IMR-90 (cell line): ENCODE data around the gene ACTA2. TPM values are rescaled to one million over a fixed set of nuclear protein-coding genes. Genes with fewer than 3 reads are reported as not detected.

Experiments
- ATAC-seq: fragments of 200-7000 bp; cut with Tn5 transposase; 2 replicates; pipeline ENCODE4 v1.9.1; 2020; ENCODE audit warnings: low read depth, mild to moderate bottlenecking, moderate library complexity
- BruUV-seq: library from RNA; stranded (reverse); fragments of 400-500 nt; replicated peaks from 2 replicates; lab custom pipeline; 2021; lab: Mats Ljungman, UMichigan
- CTCF ChIA-PET: fragments of 300-600 bp; formaldehyde crosslinking; extraction: SDS; loops from one replicate; lab custom pipeline; 2021; ENCODE audit warnings: antibody characterized with exemption; lab: Yijun Ruan, JAX
- POLR2A ChIA-PET: fragments of 300-600 bp; sonication (Branson Sonifier 250); formaldehyde crosslinking; loops from one replicate; lab custom pipeline; 2022; ENCODE audit warnings: antibody characterized with exemption; ENCODE audit not compliant: unreplicated experiment; lab: Charles Lee
- DNase-seq: peaks from one replicate; pipeline ENCODE4 v3.0.0; 2013
- H2AFZ ChIP-seq: replicated peaks from 2 replicates; pipeline ENCODE3; 2013; ENCODE audit warnings: low read length, mild to moderate bottlenecking; ENCODE audit not compliant: poor library complexity
- H2AK5ac ChIP-seq: 2 replicates; pipeline ENCODE4 v1.6.1; 2013; ENCODE audit warnings: low read depth, low read length, inconsistent platforms
- H2AK9ac ChIP-seq: replicated peaks from 2 replicates; pipeline ENCODE3; 2013; ENCODE audit warnings: mild to moderate bottlenecking, low read depth, low read length, moderate library complexity; ENCODE audit not compliant: poor library complexity
- H2BK120ac ChIP-seq: 2 replicates; pipeline ENCODE4 v1.6.1; 2013; ENCODE audit warnings: low read depth, low read length, inconsistent platforms
- H2BK15ac ChIP-seq: 3 replicates; pipeline ENCODE4 v1.6.1; 2013; ENCODE audit warnings: low read depth, low read length, inconsistent platforms
- H2BK20ac ChIP-seq: 2 replicates; pipeline ENCODE4 v1.6.1; 2013; ENCODE audit warnings: low read depth, mild to moderate bottlenecking, inconsistent platforms, low read length, moderate library complexity
- H2BK5ac ChIP-seq: 2 replicates; pipeline ENCODE4 v1.6.1; 2013; ENCODE audit warnings: mild to moderate bottlenecking, low read depth, low read length, inconsistent platforms; ENCODE audit not compliant: poor library complexity, severe bottlenecking
- H3K14ac ChIP-seq: replicated peaks from 2 replicates; pipeline ENCODE4 v1.6.1; 2013; ENCODE audit warnings: low read depth, low read length, inconsistent platforms
- H3K18ac ChIP-seq: 2 replicates; pipeline ENCODE4 v1.6.1; 2013; ENCODE audit warnings: low read depth, low read length, control low read depth
- H3K23ac ChIP-seq: 2 replicates; pipeline ENCODE4 v1.6.1; 2013; ENCODE audit warnings: low read depth, low read length, inconsistent platforms
- H3K27ac ChIP-seq: 2 replicates; pipeline ENCODE4 v1.5.1; 2013; ENCODE audit warnings: mild to moderate bottlenecking, control low read depth, low read length; ENCODE audit not compliant: insufficient read depth
- H3K27me3 ChIP-seq: 2 replicates; pipeline ENCODE4 v1.6.1; 2013; ENCODE audit warnings: low read length; ENCODE audit not compliant: control insufficient read depth, insufficient read depth
- H3K36me3 ChIP-seq: 2 replicates; pipeline ENCODE4 v1.6.1; 2013; ENCODE audit warnings: low read length, mixed read lengths; ENCODE audit not compliant: control insufficient read depth, insufficient read depth
- H3K4ac ChIP-seq: 2 replicates; pipeline ENCODE4 v1.6.1; 2013; ENCODE audit warnings: low read depth, low read length, inconsistent platforms
- H3K4me1 ChIP-seq: 2 replicates; pipeline ENCODE4 v1.6.1; 2013; ENCODE audit warnings: low read length, mixed read lengths; ENCODE audit not compliant: control insufficient read depth, insufficient read depth
- H3K4me2 ChIP-seq: 2 replicates; pipeline ENCODE4 v1.6.1; 2013; ENCODE audit warnings: low read depth, mild to moderate bottlenecking, control low read depth, low read length, moderate library complexity
- H3K4me3 ChIP-seq: 2 replicates; pipeline ENCODE4 v1.5.1; 2013; ENCODE audit warnings: low read depth, mild to moderate bottlenecking, control low read depth, low read length, moderate library complexity; ENCODE audit not compliant: insufficient read depth
- H3K56ac ChIP-seq: 2 replicates; pipeline ENCODE4 v1.6.1; 2013; ENCODE audit warnings: low read length, inconsistent platforms; ENCODE audit not compliant: insufficient read depth; ENCODE audit errors: extremely low read depth
- H3K79me1 ChIP-seq, 2 experiments: 2 replicates each; pipeline ENCODE4 v1.6.1; 2013; ENCODE audit warnings: low read length in 2 of 2, inconsistent platforms in 1 of 2, low read depth in 1 of 2
- H3K9ac ChIP-seq: 2 replicates; pipeline ENCODE4 v1.6.1; 2013; ENCODE audit warnings: low read depth, low read length, control low read depth
- H3K9me1 ChIP-seq: 2 replicates; pipeline ENCODE4 v1.6.1; 2013; ENCODE audit warnings: low read length, inconsistent platforms; ENCODE audit not compliant: insufficient read depth
- H3K9me3 ChIP-seq: 2 replicates; pipeline ENCODE4 v1.6.1; 2013; ENCODE audit warnings: low read length; ENCODE audit not compliant: control insufficient read depth, insufficient read depth
- H4K20me1 ChIP-seq: 2 replicates; pipeline ENCODE4 v1.6.1; 2013; ENCODE audit warnings: low read length, inconsistent platforms; ENCODE audit not compliant: insufficient read depth
- H4K5ac ChIP-seq: 2 replicates; pipeline ENCODE4 v1.6.1; 2013; ENCODE audit warnings: mild to moderate bottlenecking, low read depth, low read length, control low read depth
- H4K8ac ChIP-seq, 2 experiments: 2 replicates each; pipeline ENCODE4 v1.6.1; 2013; ENCODE audit warnings: low read depth in 2 of 2, low read length in 2 of 2, control low read depth in 1 of 2, inconsistent platforms in 1 of 2
- H4K91ac ChIP-seq: 2 replicates; pipeline ENCODE4 v1.6.1; 2013; ENCODE audit warnings: low read depth, low read length, inconsistent platforms; ENCODE audit not compliant: insufficient read depth
- RFX5 ChIP-seq: IDR thresholded peaks from 2 replicates; pipeline ENCODE4 v1.8.0; 2012; ENCODE audit warnings: low read depth, mild to moderate bottlenecking, low read length, moderate library complexity
- WGBS, 2 experiments: methylation state at CpG; one replicate each; pipeline versions ENCODE4 v1.1.5 to v1.1.7; 2013; ENCODE audit warnings: missing lambda C conversion rate in 2 of 2; ENCODE audit not compliant: insufficient read length in 1 of 2; ENCODE audit errors: extremely low coverage in 2 of 2; 5-methylcytosine and 5-hydroxymethylcytosine counted together
- dilution Hi-C: fragments of 300-500 bp; cut with HindIII; formaldehyde crosslinking; loops from one replicate; pipeline ENCODE4 v1.14.3; 2018; ENCODE audit warnings: low sequenced_read_pairs; ENCODE audit not compliant: unreplicated experiment
- in situ Hi-C: fragments of 300-500 bp; cut with MboI; formaldehyde crosslinking; loops from 3 replicates; pipeline ENCODE4 v1.14.3; 2019; ENCODE audit warnings: low sequenced_read_pairs, inconsistent platforms, mixed read lengths
- intact Hi-C: fragments of 100-400 bp; cut with micrococcal nuclease; formaldehyde crosslinking; loops from 2 replicates; pipeline ENCODE4 v1.10.0; 2022
- polyA plus RNA-seq, 3 experiments: library from polyadenylated mRNA; depleted of rRNA; stranded (reverse); fragments of >200 nt; gene quantifications; 2 replicates each; pipeline ENCODE4 v1.2.3, GENCODE V29; 2012; ENCODE audit warnings: low replicate concordance in 1 of 3
- total RNA-seq: library from RNA; depleted of rRNA; stranded (reverse); fragments of >200 nt; gene quantifications from 2 replicates; pipeline ENCODE4 v1.2.3, GENCODE V29; 2012

ACTA2 gene
- total and polyA plus RNA-seq, 2 of the 4 experiments (the other 2 are of a cell fraction): 978 to 1,235 TPM

DNA sequence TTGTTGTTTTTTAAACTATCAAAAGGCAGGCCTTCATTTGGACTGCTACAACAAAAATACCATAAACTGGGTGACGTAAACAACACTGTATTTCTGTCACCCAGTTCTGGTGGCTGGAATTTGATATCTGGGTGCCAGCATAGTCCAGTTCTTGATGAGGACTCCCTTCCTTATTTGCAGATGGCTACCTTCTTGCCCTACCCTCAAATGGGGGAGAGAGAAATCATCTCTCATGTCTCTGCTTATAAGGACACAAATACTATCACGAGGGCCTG lies 25.2 kb downstream of the ACTA2 start:
- WGBS, 2 experiments: 33% methylated on average over 1 of the region's 2 CpGs; no CpG with 5 or more reads in 1 of the 2 experiments
- in situ Hi-C loops: no loop called here

More for the DNA sequence above, 25.2 kb downstream of the ACTA2 start:
- Histone ChIP-seq H3K56ac (peak overlapping the region; percentile 96), H2BK20ac (peak overlapping the region; percentile 96), H3K14ac (peak overlapping the region; percentile 90), H3K4me3 (no peak overlapping the region), H3K27me3 (no peaks in the 10 kb centered on the region), H3K27ac (peak overlapping the region; percentile 100), H2BK120ac (peak overlapping the region; percentile 97), H3K9ac (peak overlapping the region; percentile 72), H2BK15ac (peak overlapping the region; percentile 89; the same call in 2 of the 3 replicates), H3K4me2 (peak overlapping the region; percentile 38), H3K4me1 (peaks cover 17% of the 10 kb centered on the region), H3K79me1 (peaks cover 10 to 43% of the 10 kb centered on the region in 2 experiments; a peak in 3 of 4 replicates), H4K20me1 (no peaks in the 10 kb centered on the region; the same call in 1 of the 2 replicates), H2AFZ (no peak overlapping the region), H2AK9ac (peak overlapping the region; percentile 18), H4K5ac (peak overlapping the region; percentile 87), H4K91ac (peak overlapping the region; percentile 85), H3K18ac (peak overlapping the region; percentile 90), H3K4ac (peak overlapping the region; percentile 95), H4K8ac (peak overlapping the region; percentile 75 to 80), H3K23ac (peak overlapping the region; percentile 94), H3K9me1 (peaks cover 10% of the 10 kb centered on the region), H3K9me3 (no peaks in the 10 kb centered on the region), H2AK5ac (peak overlapping the region; percentile 98), H2BK5ac (peak overlapping the region; percentile 94), H3K36me3 (peaks cover 15% of the 10 kb centered on the region)
- intact Hi-C loops (loop anchor here (2.0 kb wide), 1 partner anchor 47 kb away; the partner anchor contains the start of gene STAMBPL1), dilution Hi-C loops (no loop called here)
- CTCF ChIA-PET: no interaction called here
- ATAC-seq (no peak), DNase-seq (no peak)
- no TSS peak for BruUV-seq
- POLR2A ChIA-PET: no interaction called here
- no peak for TF ChIP-seq RFX5
